Spleen (tissue), 11 donors: Measurements from ENCODE around the gene VPS8. TPM values are rescaled to one million over a fixed set of nuclear protein-coding genes. Genes with fewer than 3 reads are reported as not detected.

ENCODE experiments used
- DNase-seq: peaks from one replicate; pipeline ENCODE4 v3.0.0-alpha.2; 2020
- H3K27ac ChIP-seq, 8 donors: fragments of 200-600 bp; sonication (generic) in 7 of 8; 1 replicate in 4 of 8; 2 replicates in 4 of 8; pipeline versions ENCODE4 v1.5.0 to v1.8.0; 2016 to 2021; ENCODE audit warnings: inconsistent platforms in 4 of 8, mild to moderate bottlenecking in 4 of 8, moderate library complexity in 1 of 8
- H3K27me3 ChIP-seq, 7 donors: fragments of 200-600 bp; sonication (generic) in 6 of 7; replicated peaks in 1 of 7; 1 replicate in 4 of 7; 2 replicates in 3 of 7; pipeline versions ENCODE4 v1.5.0 to v1.8.0; 2016 to 2021; ENCODE audit warnings: inconsistent platforms in 3 of 7, mild to moderate bottlenecking in 1 of 7
- H3K36me3 ChIP-seq, 6 donors: fragments of 200-600 bp; sonication (generic) in 5 of 6; 1 replicate in 4 of 6; 2 replicates in 2 of 6; pipeline versions ENCODE4 v1.5.0 to v1.8.0; 2016 to 2021; ENCODE audit warnings: inconsistent platforms in 2 of 6
- H3K4me1 ChIP-seq, 6 donors: fragments of 200-600 bp; sonication (generic) in 5 of 6; 1 replicate in 3 of 6; 2 replicates in 3 of 6; pipeline versions ENCODE4 v1.5.0 to v1.8.0; 2016 to 2021; ENCODE audit warnings: inconsistent platforms in 3 of 6
- H3K4me3 ChIP-seq, 8 donors: fragments of 200-600 bp; sonication (generic) in 7 of 8; 1 replicate in 4 of 8; 2 replicates in 4 of 8; pipeline versions ENCODE4 v1.5.0 to v1.8.0; 2016 to 2021; ENCODE audit warnings: inconsistent platforms in 4 of 8, mild to moderate bottlenecking in 4 of 8, moderate library complexity in 2 of 8
- H3K9me3 ChIP-seq, 8 donors: fragments of 200-600 bp; sonication (generic) in 7 of 8; 1 replicate in 4 of 8; 2 replicates in 4 of 8; pipeline versions ENCODE4 v1.5.0 to v1.8.0; 2016 to 2021; ENCODE audit warnings: inconsistent platforms in 4 of 8
- POLR2A ChIP-seq, 3 donors: fragments of 450-650 bp; IDR thresholded peaks; one replicate each; pipeline ENCODE4 v1.5.1; 2017; ENCODE audit warnings: antibody characterized with exemption in 3 of 3, mild to moderate bottlenecking in 1 of 3
- POLR2AphosphoS5 ChIP-seq, 3 donors: sonication (generic); formaldehyde crosslinking; IDR thresholded peaks; one replicate each; pipeline ENCODE4 v1.5.1; 2017; ENCODE audit warnings: antibody characterized with exemption in 3 of 3
- WGBS, 5 donors: extraction: QIAGEN DNeasy Blood & Tissue Kit in 3 of 5; methylation state at CpG; one replicate each; pipeline versions ENCODE4 v1.1.5 to v1.1.7; 2013 to 2018; 5-methylcytosine and 5-hydroxymethylcytosine counted together
- intact Hi-C: fragments of 100-400 bp; cut with DNase I; formaldehyde crosslinking; loops from one replicate; pipeline ENCODE4 v1.15.0; 2023; ENCODE audit warnings: low total_unique reads
- polyA plus RNA-seq, 3 donors: library from polyadenylated mRNA; stranded (reverse); fragments of 200-250 nt; gene quantifications; one replicate each; pipeline ENCODE4 v1.2.1, GENCODE V29; 2013
- total RNA-seq, 7 donors: library from RNA; depleted of rRNA in 3 of 7; stranded (reverse); fragments of >200 nt in 3 of 7; fragmentation: NEBNext Ultra II Directional in 4 of 7; extraction: Animal tissue kit (Norgen Biotek cat#: 25700) in 4 of 7; gene quantifications; one replicate each; pipeline versions ENCODE4 v1.1.0 to v1.2.1, GENCODE V29; 2016 to 2021
- TF ChIP-seq, protein P1 (sequence below), 11 experiments: fragments of 200-600 bp in 7 of 11; fragments of 450-650 bp in 4 of 11; sonication (generic) in 4 of 11; IDR thresholded peaks in 8 of 11; conservative IDR thresholded peaks in 3 of 11; 1 replicate in 7 of 11; 2 replicates in 4 of 11; pipeline versions ENCODE4 v1.4.0 to v1.8.0; 2016 to 2021; ENCODE audit warnings: antibody characterized with exemption in 11 of 11, inconsistent platforms in 4 of 11, mild to moderate bottlenecking in 1 of 11
- donor health status: healthy with polysubstance abuse.
- donor health status: DM: no; HTN: no; CAD: no; lungs with moderate emphysema.
- donor health status: DM: no; HTN: no; CAD: no.
- donor health status: Bipolar disorder and iron deficiency.
- donor health status: healthy.
- donor health status: DM: no; HTN: no; CAD: no.
- donor health status: DM: yes; HTN: yes; CAD: no.

The VPS8 gene
- total and polyA plus RNA-seq, 10 donors, result 9.1 to 169 (median 97.5) TPM

DNA sequence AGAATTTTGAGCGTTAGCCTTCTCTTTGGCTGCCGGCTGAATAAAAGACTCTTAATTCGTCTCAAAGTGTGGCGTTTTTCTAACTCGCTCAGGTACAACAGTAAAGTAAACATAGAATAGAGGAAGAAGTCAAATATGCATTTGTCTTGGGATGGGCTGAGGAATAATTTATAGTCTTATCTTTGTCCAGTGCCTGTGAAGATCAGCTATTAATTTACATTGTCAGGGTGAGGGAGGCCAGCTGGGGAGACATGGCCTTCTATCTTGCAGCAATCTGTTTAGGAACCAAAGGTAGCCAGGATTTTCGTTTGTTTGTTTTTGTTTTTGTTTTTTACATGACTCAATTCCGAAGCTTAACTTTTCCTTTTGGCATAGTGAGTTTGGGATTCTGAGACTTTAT is 100.2 kb downstream of the VPS8 start:
- peaks cover 0 to 99% (median 36%) of the 10 kb centered on the region in 6 donors for H3K36me3 ChIP-seq
- DNase-seq, result no peak
- 90 to 94% (median 93%) methylated on average over 7 of the region's 7 CpGs for WGBS, 5 donors
- H3K4me3 ChIP-seq, result no peak overlapping the region
- no peaks in the 10 kb centered on the region for H3K4me1 ChIP-seq
- H3K9me3 ChIP-seq, result no peaks in the 10 kb centered on the region
- H3K27ac ChIP-seq, result no peak overlapping the region
- intact Hi-C loops, result no loop called here
- H3K27me3 ChIP-seq, result no peaks in the 10 kb centered on the region
- TF ChIP-seq POLR2A (IDR thresholded peaks at IDR 0.05), result no peak
- TF ChIP-seq, protein P1, sequence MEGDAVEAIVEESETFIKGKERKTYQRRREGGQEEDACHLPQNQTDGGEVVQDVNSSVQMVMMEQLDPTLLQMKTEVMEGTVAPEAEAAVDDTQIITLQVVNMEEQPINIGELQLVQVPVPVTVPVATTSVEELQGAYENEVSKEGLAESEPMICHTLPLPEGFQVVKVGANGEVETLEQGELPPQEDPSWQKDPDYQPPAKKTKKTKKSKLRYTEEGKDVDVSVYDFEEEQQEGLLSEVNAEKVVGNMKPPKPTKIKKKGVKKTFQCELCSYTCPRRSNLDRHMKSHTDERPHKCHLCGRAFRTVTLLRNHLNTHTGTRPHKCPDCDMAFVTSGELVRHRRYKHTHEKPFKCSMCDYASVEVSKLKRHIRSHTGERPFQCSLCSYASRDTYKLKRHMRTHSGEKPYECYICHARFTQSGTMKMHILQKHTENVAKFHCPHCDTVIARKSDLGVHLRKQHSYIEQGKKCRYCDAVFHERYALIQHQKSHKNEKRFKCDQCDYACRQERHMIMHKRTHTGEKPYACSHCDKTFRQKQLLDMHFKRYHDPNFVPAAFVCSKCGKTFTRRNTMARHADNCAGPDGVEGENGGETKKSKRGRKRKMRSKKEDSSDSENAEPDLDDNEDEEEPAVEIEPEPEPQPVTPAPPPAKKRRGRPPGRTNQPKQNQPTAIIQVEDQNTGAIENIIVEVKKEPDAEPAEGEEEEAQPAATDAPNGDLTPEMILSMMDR (IDR thresholded peaks at IDR 0.05 in 8 of 11, conservative IDR thresholded peaks at IDR 0.05 in 3 of 11), result no peak
- TF ChIP-seq POLR2AphosphoS5 (IDR thresholded peaks at IDR 0.05), result no peak

DNA sequence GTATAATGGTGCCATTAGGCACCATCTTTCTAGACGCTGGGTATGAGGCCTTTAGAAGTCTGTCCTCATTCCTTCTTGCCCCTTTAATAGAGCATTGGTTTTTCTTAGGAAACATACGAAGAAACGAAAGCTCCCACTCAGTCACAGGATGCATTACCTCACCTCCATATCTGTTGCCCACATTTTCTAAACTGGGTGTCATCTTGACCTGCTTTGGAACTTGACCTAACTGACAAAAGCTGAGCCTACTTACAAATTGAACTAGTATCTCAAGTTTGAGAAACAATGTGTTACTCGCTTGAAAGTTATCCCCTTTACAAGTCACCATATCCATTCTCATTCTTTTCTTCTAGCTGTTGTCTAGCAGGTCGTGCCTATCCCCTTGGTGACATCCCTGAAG is 102.7 kb downstream of the VPS8 start:
- Histone ChIP-seq H3K9me3 (no peaks in the 10 kb centered on the region), H3K27ac (no peak overlapping the region), H3K4me3 (no peak overlapping the region), H3K27me3 (no peaks in the 10 kb centered on the region), H3K36me3 (peaks cover 0 to 100% (median 51%) of the 10 kb centered on the region in 6 donors), H3K4me1 (no peaks in the 10 kb centered on the region)
- intact Hi-C loops, result no loop called here
- TF ChIP-seq, protein P1 (IDR thresholded peaks at IDR 0.05 in 8 of 11, conservative IDR thresholded peaks at IDR 0.05 in 3 of 11), result no peak
- no peak for TF ChIP-seq POLR2AphosphoS5 (IDR thresholded peaks at IDR 0.05)
- TF ChIP-seq POLR2A (IDR thresholded peaks at IDR 0.05), result no peak
- no peak for DNase-seq
- WGBS, 5 donors, result 90 to 97% (median 92%) methylated on average over 5 of the region's 5 CpGs

DNA sequence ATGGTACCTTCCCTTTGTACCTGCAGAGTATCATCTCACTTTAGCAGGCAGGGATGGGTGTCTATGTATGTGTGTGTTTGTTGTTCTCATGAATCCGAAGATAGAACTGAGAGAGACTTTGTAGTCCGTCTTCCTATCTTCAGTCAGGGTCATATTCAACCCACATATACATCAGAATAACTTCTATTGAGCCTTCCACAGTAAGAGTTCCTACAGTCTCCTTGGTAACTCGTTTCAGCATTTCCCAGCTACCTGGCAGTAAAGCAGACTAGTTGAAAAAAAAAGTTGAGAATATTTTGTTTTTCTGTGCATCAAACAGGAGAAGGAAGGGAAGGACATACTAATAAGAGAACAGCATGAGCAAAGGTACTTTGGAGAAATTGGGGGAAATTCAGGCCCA is 106.8 kb downstream of the VPS8 start:
- Histone ChIP-seq H3K27ac (no peak overlapping the region), H3K9me3 (no peaks in the 10 kb centered on the region), H3K4me1 (no peaks in the 10 kb centered on the region), H3K27me3 (no peaks in the 10 kb centered on the region), H3K4me3 (no peak overlapping the region), H3K36me3 (peaks cover 2 to 100% (median 69%) of the 10 kb centered on the region in 6 donors)
- DNase-seq, result no peak
- WGBS, 5 donors, result 88 to 93% (median 91%) methylated on average over 3 of the region's 3 CpGs
- intact Hi-C loops, result no loop called here
- TF ChIP-seq, protein P1 (IDR thresholded peaks at IDR 0.05 in 8 of 11, conservative IDR thresholded peaks at IDR 0.05 in 3 of 11), result no peak
- TF ChIP-seq POLR2AphosphoS5 (IDR thresholded peaks at IDR 0.05) (no peak), POLR2A (IDR thresholded peaks at IDR 0.05) (no peak)

DNA sequence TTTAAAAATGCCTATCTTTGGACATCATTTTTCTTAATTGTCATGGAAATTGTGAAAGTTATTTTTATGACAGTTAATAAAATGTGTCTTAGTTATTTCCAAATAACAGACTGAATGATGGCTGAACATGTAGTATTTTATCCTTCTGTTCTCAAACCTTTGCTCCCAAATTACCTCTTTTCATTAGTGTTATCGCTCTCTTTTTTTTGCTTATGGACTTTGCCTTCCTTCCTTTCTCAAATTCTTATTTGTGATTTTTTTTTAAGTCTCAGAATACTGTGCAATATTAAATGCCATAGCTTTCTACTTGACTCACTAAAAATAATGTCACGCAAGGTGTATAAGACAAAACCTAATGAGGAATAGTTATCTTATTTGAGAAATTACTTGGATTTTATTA is 107.7 kb downstream of the VPS8 start:
- Histone ChIP-seq H3K9me3 (no peaks in the 10 kb centered on the region), H3K4me3 (no peak overlapping the region), H3K27ac (no peak overlapping the region), H3K27me3 (no peaks in the 10 kb centered on the region), H3K36me3 (peaks cover 2 to 100% (median 70%) of the 10 kb centered on the region in 6 donors), H3K4me1 (no peaks in the 10 kb centered on the region)
- TF ChIP-seq POLR2AphosphoS5 (IDR thresholded peaks at IDR 0.05) (no peak), POLR2A (IDR thresholded peaks at IDR 0.05) (no peak)
- TF ChIP-seq, protein P1 (IDR thresholded peaks at IDR 0.05 in 8 of 11, conservative IDR thresholded peaks at IDR 0.05 in 3 of 11), result no peak
- 97 to 100% (median 99%) methylated on average over 2 of the region's 2 CpGs for WGBS, 5 donors
- intact Hi-C loops, result no loop called here
- DNase-seq, result no peak
